ENCODE data around the gene PKNOX2. TPM values are rescaled to one million over a fixed set of nuclear protein-coding genes. Genes with fewer than 3 reads are reported as not detected.

The PKNOX2 gene
- total and polyA plus RNA-seq, 10 donors, result 0.80 to 8.9 (median 3.5) TPM

DNA sequence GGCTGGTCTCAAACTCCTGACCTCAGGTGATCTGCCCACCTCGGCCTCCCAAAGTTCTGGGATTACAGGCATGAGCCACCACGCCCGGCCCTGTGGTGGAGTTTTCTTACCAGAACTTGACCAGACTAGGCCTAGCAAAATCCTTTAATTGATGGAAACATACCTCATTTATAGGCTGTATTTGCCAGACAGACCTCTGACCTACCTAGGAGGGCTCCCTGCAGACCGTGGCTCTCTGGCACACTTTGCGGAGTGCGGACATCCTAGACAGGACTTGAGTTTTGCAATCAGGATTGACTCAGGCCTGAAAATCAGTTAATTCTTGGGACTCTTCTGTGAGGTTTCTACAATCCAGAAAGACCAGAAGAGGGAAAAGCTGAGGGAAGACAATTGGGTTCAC is 278.4 kb downstream of the PKNOX2 start:
- intact Hi-C loops (cut with DNase I; ENCODE audit: low total_unique reads), result no loop called here
- H3K36me3 ChIP-seq, result peaks cover 0 to 15% (median 0%) of the 10 kb centered on the region in 6 donors

DNA sequence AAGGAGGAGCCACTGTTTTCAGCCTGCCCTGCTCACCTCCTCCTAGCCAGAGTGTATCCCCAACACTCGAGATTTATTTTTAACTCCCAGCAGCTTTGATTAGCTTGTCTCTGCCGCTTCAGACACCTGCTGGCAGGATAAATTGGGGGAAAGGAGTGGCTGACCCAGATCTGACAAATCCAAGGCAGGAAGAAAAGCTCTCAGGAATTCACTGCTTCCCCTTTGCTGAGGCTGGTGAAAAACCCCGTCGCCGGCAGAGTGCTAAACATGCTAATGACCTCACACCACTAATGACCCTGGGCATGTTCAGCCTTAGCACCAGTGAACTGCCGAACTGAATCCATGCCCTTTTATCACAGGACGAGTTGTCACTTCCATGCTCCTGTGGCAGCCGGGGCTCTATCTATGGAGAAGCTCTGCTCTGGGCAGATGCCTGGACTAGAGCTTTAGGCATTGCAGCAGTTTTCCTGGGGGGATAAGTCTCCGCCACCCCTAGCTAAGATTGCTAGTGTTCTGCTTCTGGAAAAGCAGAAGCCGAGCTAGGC is 279.3 kb downstream of the PKNOX2 start:
- Histone ChIP-seq H3K9me3 (no peaks in the 10 kb centered on the region), H3K4me1 (no peaks in the 10 kb centered on the region), H3K27me3 (replicated peaks in 1 of 7) (peaks cover 0 to 5% (median 0%) of the 10 kb centered on the region in 7 donors), H3K27ac (no peak overlapping the region), H3K36me3 (peaks cover 0 to 21% (median 0%) of the 10 kb centered on the region in 6 donors), H3K4me3 (no peak overlapping the region)
- DNase-seq, result no peak
- TF ChIP-seq, protein P1, sequence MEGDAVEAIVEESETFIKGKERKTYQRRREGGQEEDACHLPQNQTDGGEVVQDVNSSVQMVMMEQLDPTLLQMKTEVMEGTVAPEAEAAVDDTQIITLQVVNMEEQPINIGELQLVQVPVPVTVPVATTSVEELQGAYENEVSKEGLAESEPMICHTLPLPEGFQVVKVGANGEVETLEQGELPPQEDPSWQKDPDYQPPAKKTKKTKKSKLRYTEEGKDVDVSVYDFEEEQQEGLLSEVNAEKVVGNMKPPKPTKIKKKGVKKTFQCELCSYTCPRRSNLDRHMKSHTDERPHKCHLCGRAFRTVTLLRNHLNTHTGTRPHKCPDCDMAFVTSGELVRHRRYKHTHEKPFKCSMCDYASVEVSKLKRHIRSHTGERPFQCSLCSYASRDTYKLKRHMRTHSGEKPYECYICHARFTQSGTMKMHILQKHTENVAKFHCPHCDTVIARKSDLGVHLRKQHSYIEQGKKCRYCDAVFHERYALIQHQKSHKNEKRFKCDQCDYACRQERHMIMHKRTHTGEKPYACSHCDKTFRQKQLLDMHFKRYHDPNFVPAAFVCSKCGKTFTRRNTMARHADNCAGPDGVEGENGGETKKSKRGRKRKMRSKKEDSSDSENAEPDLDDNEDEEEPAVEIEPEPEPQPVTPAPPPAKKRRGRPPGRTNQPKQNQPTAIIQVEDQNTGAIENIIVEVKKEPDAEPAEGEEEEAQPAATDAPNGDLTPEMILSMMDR (IDR thresholded peaks at IDR 0.05 in 8 of 11, conservative IDR thresholded peaks at IDR 0.05 in 3 of 11), result no peak
- no peak for TF ChIP-seq POLR2A (IDR thresholded peaks at IDR 0.05)
- no peak for TF ChIP-seq POLR2AphosphoS5 (IDR thresholded peaks at IDR 0.05)
- 40 to 48% (median 44%) methylated on average over 10 of the region's 10 CpGs for WGBS, 5 donors
- intact Hi-C loops (cut with DNase I; ENCODE audit: low total_unique reads), result no loop called here

More for the DNA sequence above, 278.4 kb downstream of the PKNOX2 start:
- Histone ChIP-seq H3K4me1 (no peaks in the 10 kb centered on the region), H3K27me3 (replicated peaks in 1 of 7) (peaks cover 0 to 10% (median 0%) of the 10 kb centered on the region in 7 donors), H3K9me3 (no peaks in the 10 kb centered on the region), H3K27ac (no peak overlapping the region), H3K4me3 (no peak overlapping the region)
- 93 to 98% (median 96%) methylated on average over 6 of the region's 6 CpGs for WGBS, 5 donors
- no peak for DNase-seq
- TF ChIP-seq POLR2AphosphoS5 (IDR thresholded peaks at IDR 0.05) (no peak), POLR2A (IDR thresholded peaks at IDR 0.05) (no peak)
- TF ChIP-seq, protein P1 (IDR thresholded peaks at IDR 0.05 in 8 of 11, conservative IDR thresholded peaks at IDR 0.05 in 3 of 11), result no peak

DNA sequence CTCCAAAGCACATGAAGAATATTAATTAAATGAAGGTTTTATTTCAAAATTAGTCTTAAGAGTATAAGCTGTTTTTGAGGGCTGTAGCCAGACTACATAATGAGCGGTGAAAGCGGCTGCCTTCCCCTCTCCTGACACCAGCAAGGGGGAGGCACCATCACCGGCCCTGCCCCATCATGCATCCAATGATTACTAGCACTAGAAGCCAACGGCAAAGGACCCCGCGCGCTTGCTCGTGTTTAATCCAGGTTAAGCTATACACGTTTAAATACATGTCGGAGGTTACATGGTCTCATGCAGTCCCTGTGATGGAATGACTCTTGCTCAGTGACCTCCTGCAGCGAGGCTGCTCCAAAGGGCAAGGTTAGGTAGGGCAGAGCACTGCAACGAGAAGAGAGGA is 281.2 kb downstream of the PKNOX2 start:
- no peak overlapping the region for H3K4me3 ChIP-seq
- H3K9me3 ChIP-seq, result no peaks in the 10 kb centered on the region
- 91 to 96% (median 93%) methylated on average over 11 to 12 of the region's 12 CpGs for WGBS, 5 donors
- DNase-seq, result no peak
- intact Hi-C loops (cut with DNase I; ENCODE audit: low total_unique reads), result no loop called here
- no peaks in the 10 kb centered on the region for H3K4me1 ChIP-seq
- TF ChIP-seq, protein P1 (IDR thresholded peaks at IDR 0.05 in 8 of 11, conservative IDR thresholded peaks at IDR 0.05 in 3 of 11), result no peak
- no peak for TF ChIP-seq POLR2A (IDR thresholded peaks at IDR 0.05)
- TF ChIP-seq POLR2AphosphoS5 (IDR thresholded peaks at IDR 0.05), result no peak
- no peak overlapping the region for H3K27ac ChIP-seq
- peaks cover 0 to 4% (median 0%) of the 10 kb centered on the region in 7 donors for H3K27me3 ChIP-seq (replicated peaks in 1 of 7)
- H3K36me3 ChIP-seq, result peaks cover 0 to 21% (median 0%) of the 10 kb centered on the region in 6 donors

DNA sequence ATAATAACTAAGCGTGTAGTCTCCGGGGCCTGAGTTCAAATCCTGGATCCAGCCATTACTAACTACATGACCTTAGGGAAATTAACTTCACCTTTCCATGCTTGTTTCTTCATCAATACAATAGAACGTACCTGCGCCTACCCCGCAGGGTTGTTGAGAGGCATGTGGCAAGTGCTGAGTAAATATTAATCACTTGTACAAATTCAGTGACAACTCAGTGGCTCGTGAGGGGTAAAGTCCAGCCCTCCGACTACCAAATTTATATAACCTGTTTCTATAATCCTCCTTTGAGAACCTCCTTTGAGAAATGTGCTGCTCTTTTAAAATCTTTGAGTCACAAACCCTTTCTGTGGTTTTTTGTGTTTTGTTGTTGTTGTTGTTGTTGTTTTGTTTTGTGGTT is 281.7 kb downstream of the PKNOX2 start:
- Histone ChIP-seq H3K27me3 (replicated peaks in 1 of 7) (no peaks in the 10 kb centered on the region), H3K4me3 (no peak overlapping the region), H3K36me3 (peaks cover 0 to 21% (median 0%) of the 10 kb centered on the region in 6 donors), H3K27ac (no peak overlapping the region), H3K4me1 (peaks cover 0 to 4% (median 2%) of the 10 kb centered on the region in 6 donors), H3K9me3 (no peaks in the 10 kb centered on the region)
- intact Hi-C loops (cut with DNase I; ENCODE audit: low total_unique reads), result no loop called here
- DNase-seq, result no peak
- no peak for TF ChIP-seq POLR2A (IDR thresholded peaks at IDR 0.05)
- no peak for TF ChIP-seq POLR2AphosphoS5 (IDR thresholded peaks at IDR 0.05)
- TF ChIP-seq, protein P1 (IDR thresholded peaks at IDR 0.05 in 8 of 11, conservative IDR thresholded peaks at IDR 0.05 in 3 of 11), result no peak
- WGBS, 5 donors, result 93 to 97% (median 95%) methylated on average over 7 of the region's 7 CpGs
